HCEC 1CT (cell line): ENCODE data around the gene BMP2.

Source experiments
- DNase-seq: peaks from one replicate; pipeline ENCODE4 v3.0.0-alpha.2; 2017

The BMP2 gene

DNA sequence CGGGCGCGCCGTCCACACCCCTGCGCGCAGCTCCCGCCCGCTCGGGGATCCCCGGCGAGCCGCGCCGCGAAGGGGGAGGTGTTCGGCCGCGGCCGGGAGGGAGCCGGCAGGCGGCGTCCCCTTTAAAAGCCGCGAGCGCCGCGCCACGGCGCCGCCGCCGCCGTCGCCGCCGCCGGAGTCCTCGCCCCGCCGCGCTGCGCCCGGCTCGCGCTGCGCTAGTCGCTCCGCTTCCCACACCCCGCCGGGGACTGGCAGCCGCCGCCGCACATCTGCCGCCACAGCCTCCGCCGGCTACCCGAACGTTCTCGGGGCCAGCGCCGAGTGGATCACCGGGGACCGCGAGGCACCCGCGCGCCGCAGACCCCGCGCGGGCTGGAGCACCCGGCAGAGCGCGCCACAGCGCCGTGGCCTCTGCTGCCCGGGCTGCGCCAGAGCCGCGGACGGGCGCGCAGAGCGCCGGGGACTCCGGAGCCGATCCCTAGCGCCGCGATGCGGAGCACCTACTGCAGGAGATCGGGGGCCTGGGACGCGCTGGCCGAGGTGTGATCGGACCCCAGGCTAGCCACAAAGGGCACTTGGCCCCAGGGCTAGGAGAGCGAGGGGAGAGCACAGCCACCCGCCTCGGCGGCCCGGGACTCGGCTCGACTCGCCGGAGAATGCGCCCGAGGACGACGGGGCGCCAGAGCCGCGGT lies at the start of gene BMP2:
TSS of gene BMP2 (plus strand) at position 151 of the 692 bp plus-strand sequence. CDS start 2,441 bp downstream, outside the sequence.
- peak; percentile 51 for DNase-seq

DNA sequence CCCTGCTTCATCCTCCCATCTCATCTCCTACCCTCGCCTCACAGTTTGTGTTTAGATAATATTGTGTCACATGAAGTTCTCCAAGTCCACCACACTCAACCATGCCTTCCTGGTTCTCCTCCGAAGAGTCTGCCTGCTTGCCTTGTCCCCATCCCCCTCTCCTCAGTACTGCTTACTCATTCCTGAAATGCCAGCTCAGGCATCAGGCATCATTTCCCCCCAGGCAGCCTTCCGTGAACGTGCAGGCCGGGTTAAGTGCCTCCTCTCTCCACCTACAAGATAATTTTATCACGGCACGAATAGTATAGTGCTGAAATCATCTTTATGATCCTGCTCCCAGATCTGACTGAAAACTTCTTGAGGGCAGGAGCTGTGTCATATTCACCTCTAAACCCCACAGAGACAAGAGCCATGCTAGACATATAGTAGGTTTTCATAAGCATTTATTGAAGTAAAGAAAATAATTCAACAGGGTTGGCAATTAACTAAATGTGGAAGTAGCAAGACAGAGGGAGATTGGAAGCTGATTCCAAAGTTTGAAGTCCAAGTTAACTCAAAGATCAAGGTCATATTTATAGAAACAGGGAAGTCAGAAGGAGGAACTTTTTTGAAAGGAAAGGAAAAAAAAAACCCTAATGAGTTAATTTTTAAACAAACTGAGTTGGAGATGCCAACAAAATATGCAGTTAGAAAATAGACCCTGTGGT lies 48.7 kb upstream of the BMP2 start:
- DNase-seq = peak; percentile 60

DNA sequence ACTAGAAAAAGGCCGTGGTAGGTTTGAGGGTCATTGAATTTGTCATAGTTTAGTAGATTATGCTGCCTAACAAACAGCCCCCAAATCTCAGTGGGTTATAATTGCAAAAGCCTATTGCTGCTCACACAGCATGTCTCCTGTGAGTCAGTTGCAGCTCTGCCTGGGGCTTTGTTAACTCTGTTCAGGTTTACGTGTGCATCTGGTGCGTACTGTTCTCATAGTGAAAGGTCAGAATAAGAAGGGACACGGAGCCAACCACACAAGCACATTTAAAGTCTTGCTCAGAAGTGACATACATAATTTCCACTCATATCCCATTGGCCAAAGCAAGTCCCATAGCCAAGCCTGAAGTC lies 48.1 kb upstream of the BMP2 start:
- DNase-seq = no peak

DNA sequence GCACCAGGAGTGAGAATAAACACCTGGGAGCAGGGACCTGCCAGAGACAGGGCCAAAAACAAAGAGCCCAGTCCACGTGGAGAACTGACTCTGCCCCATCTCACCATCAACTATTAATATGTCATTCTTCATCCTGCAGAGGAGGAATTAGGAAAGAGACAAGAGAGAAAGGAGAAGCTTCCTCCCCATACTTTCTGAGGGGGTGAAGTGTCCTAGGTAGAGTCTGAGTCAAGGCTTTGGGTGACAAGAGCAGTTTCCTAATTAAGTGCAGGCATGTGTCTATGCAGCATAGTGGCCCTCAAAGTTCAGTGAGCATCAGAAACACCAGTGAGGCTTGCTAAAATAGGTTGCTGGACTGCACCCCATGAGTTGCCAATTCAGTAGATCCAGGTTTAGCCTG lies 40.7 kb upstream of the BMP2 start:
- DNase-seq = no peak

DNA sequence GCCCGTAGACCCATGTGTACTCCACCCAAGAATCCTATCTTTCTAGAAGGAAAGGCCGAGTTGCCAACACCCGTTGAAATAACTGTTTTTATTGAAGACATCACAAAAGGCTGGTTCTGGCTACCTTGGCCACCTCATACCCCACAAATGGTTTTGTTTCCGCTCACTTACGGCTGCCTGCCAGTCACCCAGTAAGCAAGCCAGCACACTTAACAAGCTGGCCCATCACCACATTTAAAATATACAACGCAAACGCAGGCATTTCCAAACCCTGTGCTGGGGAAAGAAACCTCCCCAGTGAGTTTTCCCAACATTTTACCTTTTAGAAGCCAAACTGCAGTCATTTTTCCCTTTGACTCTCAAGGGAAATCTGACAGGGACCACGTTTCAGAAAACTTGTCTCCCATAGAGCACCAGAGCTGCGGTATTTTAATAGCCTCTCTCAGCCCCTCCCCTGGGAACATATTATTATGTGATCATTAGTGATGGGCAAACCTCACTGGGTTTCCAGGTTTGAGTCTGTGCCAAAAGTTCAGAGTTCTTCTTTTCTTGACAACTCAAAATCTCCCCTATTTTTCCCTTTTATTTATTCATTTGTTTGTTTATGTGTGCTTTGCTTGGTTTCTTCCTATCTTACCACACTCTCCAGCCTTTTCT lies 36.7 kb upstream of the BMP2 start:
- no peak for DNase-seq

DNA sequence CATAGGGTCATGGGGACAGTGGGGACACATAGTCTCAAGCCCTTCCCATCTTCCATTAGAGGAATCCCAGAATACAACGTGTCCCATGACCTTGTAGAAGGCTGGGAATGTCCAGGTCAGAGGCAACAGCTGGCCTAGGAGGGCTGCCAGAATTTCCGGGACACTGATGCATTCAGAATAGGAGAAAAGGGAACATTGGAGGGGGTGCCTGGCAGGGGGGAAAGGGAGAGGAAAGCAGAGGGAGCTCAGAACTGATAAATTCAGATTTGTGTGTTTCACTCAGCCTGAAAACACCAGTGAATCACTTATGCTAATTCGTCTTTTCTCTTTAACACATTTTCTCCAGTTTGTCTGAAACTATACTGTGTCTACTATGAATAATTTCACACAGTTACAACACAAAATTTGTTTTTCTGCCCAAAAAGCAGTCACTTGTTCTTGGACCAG lies 35.5 kb upstream of the BMP2 start:
- no peak for DNase-seq

DNA sequence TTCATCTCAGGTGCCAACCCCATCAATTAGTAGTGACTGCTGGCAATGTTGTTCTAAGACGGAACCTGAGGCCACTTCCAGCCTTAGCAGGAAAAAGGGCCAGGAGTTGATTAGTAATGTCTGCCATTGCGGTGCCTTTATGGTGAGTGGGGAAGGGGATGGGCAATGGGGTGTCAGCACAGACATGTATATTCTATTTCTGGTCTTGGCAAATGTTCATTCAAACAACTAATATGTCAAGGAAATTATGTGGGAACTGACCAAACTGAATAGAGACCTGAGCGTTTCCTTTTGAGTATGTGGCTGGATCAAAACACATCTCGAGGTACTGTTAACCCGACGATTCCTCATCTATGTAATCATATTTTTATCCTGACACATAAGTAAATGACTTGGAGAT lies 34.6 kb upstream of the BMP2 start:
- no peak for DNase-seq

DNA sequence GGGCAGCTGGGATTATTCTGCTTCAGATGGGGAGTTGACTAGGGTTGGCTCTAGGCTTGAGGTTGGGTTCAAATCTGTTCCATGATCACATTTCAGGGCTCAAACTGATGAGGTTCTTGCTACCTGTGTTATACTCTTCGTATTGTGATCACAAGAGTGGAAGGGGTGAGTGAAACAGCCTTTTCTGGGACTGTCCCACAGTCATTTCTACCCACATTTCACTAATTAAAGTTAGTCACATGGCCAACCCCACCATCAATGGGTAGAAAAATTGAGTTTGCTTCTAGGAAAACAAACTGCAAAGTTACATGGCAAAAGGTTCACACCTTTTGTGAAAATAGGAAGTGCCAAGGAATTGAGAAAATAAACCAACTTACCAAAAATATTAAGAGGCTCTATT lies 33.5 kb upstream of the BMP2 start:
- no peak for DNase-seq

DNA sequence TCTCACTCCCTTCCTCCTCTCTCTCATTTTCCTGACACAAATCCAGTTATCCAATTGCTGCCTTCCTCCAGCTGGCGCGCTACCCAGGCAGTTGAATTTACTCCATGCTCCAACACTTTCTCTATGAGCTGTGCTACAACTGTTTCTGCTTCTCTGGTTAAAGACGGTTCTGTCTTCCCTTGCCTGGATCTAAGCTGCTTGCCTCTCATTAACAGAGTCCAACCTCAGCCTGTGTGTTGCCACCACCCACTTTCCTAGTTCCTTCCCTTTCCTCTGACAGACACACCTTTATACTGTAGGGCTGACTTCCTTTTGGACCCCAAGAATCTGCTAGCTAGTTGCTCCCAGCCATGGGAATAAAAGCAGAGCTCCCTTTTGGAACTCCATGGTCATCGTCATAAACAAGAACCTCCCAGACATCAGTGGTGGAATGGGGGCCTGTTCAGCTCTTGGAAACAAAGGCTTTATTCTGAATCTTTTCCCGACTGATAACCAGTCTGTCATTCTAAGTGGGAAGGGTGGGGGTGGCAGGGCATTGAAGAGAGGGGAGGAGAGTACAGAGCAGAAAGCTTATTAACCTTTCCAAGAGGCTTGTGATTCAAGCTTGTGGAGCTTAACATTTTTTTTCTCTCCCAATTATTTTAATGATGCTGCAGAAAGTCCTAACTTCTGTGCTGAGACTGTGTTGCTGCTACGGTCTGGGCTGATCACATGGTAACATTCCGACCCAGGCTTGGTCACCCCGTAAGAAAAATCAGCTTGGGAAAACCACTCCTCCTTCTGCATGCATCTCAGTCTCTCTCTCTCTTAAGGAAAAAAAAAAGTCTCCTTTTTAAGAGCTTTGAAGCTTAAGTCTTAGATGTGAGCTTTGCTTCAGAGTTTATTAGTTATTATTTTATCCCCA lies 31.3 kb upstream of the BMP2 start:
- no peak for DNase-seq

DNA sequence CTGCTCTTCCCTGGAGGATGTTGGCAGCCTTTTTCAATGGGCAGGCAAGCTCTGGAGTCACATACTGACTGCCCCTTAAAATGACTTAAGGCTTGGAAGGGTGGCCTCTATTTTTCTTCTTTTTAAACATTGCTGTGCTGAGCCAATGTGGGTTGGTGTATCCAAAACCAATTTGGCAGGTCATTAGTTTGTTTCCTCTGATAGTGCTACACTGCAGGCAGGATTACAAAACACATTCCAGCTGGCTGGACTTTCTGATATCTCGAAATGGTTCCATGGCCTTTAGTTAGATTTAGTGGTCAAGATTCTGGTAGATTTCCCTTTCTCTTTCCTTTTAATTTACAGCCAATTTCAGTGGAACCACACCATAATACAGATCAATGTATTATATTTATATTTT lies 28.1 kb upstream of the BMP2 start:
- DNase-seq = no peak

DNA sequence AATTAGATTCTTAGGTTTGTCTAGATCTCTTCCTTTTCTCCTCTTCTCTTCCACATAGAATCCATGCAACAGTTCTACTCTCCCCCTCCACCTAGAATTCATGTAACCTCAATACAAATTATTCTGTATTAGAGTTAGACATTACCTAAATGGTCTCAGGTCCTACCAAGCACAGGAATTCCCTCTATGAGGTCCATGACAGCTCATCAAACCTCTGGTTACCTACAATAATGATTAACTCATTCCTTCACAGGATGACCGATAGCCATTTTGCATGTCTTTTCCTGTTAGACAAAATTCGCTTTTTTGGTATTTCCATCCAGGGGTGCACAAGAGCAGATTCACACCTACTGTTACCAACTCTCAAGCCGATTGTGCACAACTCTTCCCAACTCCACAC lies 27.4 kb upstream of the BMP2 start:
- DNase-seq = no peak

DNA sequence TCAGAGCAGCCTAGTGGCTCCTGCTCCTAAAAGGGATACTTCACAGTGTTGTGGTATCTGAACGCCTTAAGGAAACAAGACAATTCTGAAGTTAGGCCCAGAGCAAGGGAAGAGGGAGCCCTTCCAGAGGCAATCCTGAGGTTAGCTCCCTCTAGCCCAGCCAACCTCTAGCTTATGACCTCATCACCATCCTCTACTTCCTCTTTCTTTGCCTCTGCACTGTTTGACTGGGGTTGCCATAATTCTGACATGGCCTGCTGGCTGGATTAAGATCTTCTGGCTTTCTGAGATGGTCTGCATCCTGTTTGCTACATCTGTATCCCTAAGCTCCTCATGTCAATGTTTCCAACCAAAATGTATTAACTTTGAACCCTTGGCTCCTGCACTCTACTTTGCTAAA lies 23.3 kb upstream of the BMP2 start:
- no peak for DNase-seq

DNA sequence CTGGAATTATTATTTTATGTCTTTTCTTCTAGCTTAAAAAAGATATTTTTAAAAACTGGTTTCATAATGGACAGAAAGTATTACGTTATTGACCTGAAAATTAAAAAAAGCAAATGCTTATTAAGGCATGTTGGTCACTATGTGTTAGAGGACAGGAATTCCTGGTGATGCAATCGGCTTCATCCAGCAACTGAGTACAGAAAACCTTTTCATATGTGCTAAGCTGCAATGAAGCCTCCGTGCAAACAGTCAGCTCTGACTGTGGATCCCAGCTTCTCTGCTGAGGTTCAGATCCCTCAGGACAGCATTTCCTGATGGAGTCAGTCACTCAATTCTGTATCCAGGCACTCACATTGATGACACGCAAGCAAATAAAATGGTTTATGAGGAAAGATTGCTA lies 22.7 kb upstream of the BMP2 start:
- no peak for DNase-seq

DNA sequence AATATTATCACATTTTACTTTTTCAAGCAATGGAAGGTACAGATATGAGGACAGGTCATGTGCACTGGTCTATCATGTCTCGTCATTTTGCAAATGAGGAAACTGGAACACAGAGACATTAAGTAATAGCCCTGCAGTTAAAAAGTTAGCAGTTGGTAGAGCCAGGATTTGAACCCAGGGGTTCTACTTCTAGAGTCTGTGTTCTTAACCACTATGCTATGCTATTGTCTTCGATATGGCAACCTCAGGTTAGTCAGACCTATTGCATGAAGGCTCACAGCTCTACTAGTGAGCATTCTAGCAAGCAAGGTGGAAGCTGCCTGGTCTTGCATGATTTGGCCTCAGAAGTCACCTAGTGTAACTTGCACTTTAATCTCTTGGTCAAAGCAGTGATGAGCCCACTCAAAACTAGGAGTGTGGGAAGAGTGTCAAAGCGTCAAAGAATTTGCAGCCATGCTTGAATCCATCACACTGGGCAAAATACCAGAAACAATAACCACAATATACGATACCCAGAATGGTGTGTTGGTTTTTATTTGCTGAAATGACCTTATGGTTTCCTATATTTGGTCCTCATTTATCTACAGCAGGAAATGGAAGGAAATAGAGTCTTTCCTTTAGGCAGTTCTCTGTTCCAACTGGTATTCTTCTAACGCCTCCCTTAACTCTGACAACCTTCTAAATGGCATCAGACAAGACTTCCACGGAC lies 20.4 kb upstream of the BMP2 start:
- DNase-seq = no peak

DNA sequence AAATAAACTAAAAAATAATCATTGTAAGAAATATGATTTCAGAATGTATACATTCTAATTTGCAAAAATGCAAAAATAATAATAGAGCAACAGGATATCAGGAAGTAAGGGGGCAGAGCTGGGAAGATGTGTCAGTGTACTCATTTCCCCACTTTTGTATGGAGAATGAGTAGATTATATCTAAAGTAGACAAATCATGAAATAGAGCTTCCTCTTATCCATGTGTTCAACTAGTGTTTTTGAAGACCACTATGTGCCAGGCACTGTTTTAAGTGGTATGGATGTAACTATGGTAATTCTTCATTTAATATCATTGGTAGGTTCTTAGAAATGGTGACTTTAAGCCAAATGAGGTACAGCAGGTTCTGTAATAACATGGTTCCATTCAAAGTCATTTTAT lies 17.0 kb upstream of the BMP2 start:
- DNase-seq = no peak

DNA sequence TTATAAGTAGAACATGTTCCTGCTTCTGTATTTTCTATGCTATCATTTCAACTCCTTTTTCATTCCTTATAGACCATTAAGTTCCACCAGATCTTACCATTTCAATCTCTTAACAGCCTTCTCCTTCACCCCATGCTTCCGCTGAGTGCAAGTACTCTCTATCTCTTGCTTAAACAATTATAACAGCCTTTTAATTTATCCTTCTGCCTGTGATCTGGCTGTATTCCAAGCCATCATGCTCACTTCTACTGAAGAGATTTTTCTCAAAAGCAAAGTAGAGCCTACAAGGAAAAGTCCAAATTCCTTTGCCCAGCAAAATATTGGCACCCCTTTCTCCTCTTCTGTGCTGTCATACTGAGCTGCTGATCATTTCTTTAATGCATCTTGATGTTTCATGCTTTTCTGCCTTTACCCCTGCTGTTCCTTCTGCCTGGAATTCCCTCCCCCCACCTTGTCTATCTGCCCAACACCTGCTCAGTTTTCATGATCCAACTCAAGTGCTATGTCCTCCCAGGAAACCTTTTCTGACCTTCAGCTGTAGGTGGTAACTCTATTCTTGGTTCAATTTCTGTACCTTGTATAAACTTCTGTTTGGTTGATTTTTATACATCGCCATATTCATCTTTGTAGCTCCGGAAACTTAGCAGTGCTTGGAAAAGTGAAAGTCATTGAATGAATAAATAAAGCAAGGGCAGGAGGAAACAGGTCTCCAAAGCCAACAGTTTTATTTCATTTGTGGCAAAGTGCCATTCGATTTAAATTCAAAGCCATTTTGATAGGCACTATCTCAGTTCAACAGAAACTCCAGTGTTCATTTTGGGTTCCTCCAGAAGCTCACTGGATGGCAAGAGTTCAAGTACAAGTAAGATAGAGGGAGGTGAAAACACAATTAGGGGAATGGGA lies 10.5 kb upstream of the BMP2 start:
- no peak for DNase-seq

DNA sequence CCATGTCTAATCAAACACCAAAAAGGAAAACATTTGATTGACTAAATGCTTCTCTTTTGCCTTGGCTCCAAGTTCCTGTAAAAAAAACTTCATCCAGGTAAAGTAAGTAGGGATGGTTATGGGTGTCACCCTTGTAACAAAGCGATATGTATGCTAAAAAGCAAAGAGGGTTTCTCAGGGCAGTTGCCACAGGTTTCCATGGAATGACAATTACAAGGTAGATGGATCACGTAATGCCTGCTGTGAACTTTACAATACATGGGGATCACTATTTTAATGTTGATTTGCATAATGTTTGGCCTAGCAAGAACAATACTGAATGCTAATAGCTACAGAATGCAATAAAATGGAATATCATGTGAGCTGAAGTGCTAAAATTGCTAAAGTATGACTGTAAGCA lies 2.9 kb upstream of the BMP2 start:
- no peak for DNase-seq

DNA sequence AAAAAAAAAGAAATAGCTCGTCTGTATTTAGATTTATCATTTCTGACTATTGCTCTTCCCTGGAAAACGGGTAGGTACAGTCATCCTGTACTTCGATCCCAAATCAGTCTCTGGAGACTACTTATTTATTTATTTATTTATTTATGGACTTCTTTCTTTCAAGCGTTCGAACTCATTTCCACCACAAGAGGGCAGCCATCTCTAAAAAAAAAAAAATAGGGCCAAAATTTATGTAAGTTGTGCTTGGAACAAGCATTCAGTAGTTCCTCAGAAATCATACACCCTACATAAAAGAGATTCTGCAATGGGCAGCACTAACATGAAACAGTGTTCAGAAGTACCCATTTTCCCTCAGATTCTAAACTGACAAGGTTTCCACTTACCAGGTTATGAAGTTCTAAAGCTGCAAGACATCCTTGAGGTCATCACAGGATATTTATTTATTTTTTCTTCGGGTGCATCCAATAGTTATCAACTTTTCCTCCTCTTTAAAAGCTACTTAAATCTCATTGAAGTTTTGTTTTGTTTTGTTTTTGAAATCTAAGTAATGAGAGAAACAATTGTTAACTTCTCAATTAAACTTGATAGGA lies 1.9 kb upstream of the BMP2 start:
- peak; percentile 66 for DNase-seq

DNA sequence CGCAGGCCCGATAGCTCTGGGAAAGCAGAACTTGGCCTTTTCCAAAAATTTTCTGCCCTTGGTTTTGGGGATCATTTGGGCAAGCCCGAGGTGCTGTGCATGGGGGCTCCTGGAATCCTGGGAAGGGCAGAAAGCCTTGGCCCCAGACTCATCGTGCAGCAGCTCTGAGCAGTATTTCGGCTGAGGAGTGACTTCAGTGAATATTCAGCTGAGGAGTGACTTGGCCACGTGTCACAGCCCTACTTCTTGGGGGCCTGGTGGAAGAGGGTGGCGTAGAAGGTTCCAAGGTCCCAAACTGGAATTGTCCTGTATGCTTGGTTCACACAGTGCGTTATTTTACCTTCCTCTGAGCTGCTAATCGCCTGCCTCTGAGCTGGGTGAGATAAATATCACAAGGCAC lies 1.1 kb upstream of the BMP2 start:
- DNase-seq = no peak

DNA sequence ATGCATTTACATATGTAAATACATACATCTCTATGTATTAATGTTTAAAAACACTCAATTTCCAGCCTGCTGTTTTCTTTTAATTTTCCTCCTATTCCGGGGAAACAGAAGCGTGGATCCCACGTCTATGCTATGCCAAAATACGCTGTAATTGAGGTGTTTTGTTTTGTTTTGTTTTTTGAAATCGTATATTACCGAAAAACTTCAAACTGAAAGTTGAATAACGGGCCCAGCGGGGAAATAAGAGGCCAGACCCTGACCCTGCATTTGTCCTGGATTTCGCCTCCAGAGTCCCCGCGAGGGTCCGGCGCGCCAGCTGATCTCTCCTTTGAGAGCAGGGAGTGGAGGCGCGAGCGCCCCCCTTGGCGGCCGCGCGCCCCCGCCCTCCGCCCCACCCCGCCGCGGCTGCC lies 355 bp upstream of the BMP2 start:
- DNase-seq = no peak
